Activated CD4-positive, alpha-beta T cell treated with anti-CD3 and anti-CD28 coated beads, Interleukin-10, Interleukin-2, amounts not matched to agents 100 ng/mL and 50 ng/mL, durations not matched to agents 16 hours and 8 hours (primary cell): ENCODE data around the gene HYCC1.
"Not testable (repeated sequence)": the region's sequence is repeated elsewhere in the genome, so short reads cannot be mapped to it uniquely, and the experiment has no call there.

Source experiments
- DNase-seq: peaks from one replicate; pipeline ENCODE4 v3.0.0-alpha.2; 2020

The HYCC1 gene

GRCh38 chr7:22983257-22983855 lies 30.6 kb downstream of the HYCC1 start:
- DNase-seq: no peak

- DNase-seq: no peak
These were observed 33.5 kb downstream of the HYCC1 start for GRCh38 chr7:22980422-22980821.

- DNase-seq: no peak
These were observed 34.1 kb downstream of the HYCC1 start for GRCh38 chr7:22979861-22980260.

GRCh38 chr7:22979251-22979650 lies 34.7 kb downstream of the HYCC1 start:
- DNase-seq: no peak

- not testable (repeated sequence) for DNase-seq
These were observed 39.3 kb downstream of the HYCC1 start for GRCh38 chr7:22974636-22975035.

GRCh38 chr7:22972207-22972606 lies 41.7 kb downstream of the HYCC1 start:
- no peak for DNase-seq

- DNase-seq: no peak
These were observed 44.9 kb downstream of the HYCC1 start for GRCh38 chr7:22969010-22969431.
